ENCODE data around the gene CDK2.
"Not testable (repeated sequence)": the region's sequence is repeated elsewhere in the genome, so short reads cannot be mapped to it uniquely, and the experiment has no call there.

The CDK2 gene

DNA sequence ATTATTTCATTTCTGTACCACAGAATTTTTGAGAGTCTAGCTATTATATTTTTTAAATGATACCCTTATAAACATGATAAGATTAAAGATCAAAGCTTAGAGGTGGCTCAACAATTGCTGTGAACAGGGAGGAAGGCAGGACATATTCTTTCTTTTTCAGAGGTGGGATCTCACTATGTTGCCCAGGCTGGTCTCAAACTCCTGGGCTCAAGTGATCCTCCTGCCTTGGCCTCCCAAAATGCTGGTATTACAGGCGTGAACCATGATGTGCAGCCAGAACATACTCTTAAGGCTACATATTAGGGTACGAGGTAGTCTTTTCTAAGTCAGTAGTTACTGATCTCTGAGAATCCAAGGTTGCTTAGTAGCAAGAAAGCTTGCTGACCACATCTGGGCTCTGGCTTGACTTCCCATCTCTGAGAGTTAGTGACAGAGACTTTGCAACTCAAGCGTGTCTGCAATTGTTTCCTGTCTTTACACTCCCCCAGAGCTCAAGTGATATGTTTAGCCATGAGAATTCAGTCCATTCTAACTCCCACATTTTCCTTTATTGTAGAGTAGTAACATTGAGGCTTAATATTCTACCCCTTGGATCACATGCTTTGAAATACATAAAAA, 15.8 kb downstream of the CDK2 start:
- no peak for DNase-seq

DNA sequence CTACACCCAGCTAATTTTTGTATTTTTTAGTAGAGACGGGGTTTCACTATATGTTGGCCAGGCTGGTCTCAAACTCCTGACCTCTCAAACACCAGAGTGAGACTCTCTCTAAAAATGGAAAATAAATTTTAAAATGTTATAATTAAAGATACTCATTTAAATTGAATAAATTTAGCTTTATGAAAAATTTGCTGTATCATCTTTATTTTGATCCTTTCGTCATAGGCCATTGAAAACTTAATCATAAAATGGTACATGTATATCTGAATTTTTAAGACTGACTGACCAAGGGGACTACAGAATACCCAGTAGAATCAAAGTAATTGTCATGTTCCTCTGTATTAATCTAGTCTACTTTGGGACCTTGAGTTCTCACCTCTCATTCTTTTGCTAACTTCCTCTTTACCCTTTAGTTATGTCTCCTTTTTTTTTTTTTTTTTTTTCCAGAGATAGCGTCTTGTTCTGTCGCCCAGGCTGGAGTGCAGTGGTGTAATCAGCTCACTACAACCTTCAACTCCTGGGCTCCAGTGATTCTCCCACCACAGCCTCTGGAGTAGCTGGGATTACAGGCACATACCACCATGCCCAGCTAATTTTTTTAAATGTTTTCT, 16.7 kb downstream of the CDK2 start:
- no peak for DNase-seq

DNA sequence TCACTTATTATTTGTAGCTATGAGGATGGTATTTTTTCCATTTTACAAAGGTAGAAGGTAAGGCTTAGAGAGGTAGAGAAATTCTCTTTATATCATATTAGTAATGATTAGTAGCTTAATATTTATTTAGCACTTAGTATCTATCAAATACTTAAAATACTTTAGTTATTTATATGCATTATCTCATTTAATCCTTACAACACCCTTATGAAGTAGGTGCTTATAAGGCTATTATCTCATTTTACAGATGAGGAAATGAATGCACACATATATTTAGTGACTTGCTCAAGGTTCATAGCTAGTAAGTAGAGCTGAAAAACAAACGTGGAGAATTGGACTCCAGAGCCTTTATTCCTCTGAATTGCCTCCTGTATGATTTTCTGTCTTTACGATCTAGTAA, 18.2 kb downstream of the CDK2 start:
- DNase-seq = no peak

DNA sequence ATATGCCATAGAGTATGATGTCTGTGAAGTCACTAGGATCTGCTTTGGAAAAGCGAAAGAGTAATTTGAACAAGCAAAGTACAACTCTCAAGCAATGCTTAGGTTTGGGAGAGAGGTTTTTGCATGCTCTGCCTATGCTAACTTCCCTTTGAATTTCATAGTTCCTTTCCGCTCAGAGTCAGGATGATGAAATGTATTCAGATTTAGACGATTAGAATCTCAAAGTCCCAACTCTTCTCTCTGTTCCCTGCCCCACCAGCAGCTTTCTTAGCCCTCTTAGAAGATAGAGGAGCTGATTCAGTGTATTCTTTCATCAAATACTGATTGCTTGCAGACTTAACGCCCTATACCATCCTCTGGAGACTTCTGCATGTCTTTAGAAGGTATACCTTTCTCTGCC, 18.7 kb downstream of the CDK2 start:
- no peak for DNase-seq

DNA sequence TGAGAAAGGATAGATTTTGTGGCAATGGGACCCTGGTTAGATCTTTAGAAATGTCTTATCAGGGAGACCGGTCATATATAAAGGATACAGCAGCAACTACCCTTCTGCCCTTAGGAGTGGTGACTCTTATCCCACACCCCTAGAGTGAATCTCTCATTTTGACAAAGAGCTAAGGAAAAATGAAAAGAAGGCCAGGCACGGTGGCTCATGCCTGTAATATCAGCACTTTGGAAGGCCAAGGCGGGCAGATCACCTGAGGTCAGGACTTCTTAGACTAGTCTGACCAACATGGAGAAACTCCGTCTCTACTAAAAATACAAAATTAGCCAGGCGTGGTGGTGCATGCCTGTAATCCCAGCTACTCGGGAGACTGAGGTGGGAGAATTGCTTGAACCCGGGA, 19.3 kb downstream of the CDK2 start:
- not testable (repeated sequence) for DNase-seq

DNA sequence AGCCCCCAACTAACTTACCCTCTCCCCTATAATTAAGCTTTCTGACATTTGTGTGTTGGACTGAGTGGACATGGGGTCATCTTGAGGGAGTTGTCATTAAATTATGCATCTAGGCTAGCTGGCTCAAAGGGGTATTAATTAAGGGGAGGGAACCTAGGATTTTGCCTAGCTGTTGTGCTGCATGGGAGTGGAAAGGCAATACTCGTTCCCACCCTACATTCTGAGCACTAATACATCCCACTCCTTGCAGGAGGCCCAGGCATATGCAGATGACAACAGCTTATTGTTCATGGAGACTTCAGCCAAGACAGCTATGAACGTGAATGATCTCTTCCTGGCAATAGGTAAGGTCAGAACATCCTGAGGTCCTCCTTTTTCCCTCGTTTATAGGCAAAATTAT, 24.5 kb downstream of the CDK2 start:
- DNase-seq = no peak

DNA sequence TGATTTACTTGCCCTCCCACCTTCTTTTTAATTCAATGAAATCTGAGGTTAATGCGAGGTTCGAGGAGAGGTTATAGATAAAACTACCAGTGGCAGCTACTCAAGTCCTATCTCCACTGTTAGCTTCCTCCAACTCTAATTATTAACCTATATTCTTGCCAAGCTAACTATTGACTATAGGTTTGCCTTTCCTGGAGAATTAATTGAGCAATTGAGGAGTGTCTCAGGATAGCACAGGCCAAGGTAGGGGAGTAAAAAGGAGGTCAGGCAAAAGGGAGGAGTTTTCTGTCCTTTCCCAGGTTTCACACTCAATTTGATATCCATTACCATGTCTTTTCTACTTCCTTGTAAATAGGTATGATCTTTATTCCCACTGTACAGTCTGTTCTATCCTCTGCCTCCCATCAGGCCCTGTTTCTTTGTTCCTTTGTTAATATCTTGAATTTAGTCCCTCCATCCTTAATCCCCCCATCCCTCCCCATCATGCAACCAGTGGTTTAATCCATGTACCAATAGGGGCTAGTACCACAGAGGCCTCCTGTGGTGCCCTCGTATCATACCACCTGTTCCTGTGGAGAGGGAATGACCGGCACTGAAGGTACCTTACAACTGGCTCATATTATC, 26.7 kb downstream of the CDK2 start:
- no peak for DNase-seq

DNA sequence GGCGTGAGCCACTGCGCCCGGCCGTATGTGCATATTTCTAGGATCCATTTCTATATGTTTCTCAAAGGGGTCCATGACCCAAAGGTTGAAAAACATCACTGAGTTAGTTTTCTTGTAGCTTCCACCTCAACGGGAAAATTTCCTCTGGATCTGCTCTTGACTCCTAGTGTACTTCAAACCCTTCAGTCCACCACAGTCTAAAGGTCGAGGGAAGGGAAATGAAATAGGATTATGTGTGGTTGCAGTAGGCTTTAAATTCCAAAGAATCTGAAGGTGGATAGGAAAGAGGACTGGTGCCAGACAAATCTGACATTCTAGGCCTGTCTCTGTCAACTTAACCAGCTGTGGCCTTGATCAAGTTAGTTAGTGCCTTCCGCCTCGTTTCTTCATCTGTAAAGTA, 28.7 kb downstream of the CDK2 start:
- no peak for DNase-seq

DNA sequence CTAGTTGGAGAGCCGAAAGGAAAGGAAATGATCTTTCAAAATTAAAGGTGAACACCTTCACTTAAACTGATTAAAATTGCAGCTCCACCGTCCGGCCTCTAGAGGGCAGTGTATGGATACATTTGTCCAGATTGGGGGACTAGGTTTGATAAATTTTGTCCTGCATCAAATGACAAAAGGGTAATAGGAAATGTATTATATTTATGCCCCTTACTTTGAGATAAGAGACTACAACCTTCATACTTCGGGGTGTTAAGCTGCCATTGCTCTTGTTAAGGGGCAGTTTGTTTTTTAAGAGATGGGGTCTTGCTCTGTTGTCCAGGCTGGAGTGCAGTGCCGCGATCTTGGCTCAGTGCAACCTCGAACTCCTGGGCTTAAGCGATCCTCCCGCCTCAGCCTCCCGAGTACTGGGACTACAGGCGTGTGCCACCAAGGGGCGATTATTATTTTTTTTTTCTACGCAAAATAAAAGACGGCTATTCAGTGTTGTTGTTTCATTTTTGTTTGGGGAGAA, 29.6 kb downstream of the CDK2 start:
- peak; percentile 36 to 85 (median 84) for DNase-seq

DNA sequence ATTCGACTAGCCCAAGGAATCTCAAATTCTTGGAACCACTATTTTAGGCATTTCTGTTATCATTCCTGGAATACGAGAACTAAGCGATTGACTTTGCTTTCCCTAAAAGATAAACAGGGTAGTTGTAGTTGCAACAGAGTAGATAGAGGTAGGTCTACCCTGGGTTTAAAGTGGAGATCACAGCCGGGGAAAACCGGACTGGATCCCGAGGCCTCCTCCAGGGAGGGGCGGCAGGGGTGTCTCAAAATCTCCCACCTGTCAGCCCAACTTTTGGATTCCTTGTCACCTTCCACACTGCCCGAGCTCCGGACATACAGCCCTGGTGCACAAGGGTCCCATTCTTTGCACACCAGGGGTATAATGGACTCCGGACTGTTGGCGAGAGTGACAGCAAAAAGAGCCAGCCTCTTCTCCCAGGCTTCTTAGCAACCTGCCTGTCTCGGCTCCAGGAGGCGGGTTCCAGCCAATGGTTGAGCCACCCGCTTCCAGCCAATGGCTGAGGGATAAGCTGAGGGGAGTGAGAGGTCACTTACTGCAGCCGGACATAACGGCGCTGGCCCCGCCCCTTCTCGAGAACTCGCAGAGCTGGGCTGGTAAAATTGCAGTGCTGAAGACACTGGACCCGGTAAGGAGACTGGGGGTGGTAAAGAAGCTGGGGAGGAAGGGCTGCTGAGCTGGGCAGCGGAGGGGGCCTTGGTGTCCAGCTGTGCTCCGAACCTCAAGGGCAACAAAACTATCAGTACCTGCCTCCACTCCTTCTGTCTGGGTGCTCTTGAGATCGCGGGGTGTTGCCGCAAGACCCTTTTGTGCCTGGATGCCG, 30.3 kb downstream of the CDK2 start, which contains the start of gene SUOX:
SUOX (plus strand) TSS at position 562 of the 820 bp plus-strand sequence. CDS start 4,946 bp downstream, outside the sequence.
- DNase-seq = peak; percentile 90 to 96 (median 94)

DNA sequence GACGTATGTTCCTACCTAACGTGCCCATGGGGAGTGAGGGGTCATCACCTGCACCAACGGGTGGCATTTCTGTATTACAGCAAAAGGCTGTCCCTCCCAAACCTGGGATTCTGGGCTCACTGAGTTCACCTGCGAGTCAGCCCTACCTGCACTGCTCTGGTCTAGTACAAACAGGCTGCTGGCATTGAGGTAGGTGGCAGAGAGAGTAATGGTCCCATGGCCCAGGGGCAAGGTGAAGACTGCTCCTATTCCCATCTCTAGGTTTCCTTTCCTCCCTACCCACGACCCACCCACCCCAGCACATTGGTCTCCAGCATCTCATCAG, 30.9 kb downstream of the CDK2 start:
- no peak for DNase-seq

DNA sequence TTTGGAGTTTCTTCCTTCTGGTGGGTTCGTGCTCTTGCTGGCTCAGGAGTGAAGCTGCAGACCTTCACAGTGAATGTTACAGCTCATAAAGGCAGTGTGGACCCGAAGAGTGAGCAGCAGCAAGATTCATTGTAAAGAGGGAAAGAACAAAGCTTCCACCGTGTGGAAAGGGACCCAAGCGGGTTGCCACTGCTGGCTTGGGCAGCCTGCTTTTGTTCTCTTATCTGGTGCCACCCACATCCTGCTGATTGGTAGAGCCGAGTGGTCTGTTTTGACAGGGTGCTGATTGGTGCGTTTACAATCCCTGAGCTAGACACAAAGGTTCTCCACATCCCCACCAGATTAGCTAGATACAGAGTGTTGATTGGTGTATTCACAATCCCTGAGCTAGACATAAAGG, 32.9 kb downstream of the CDK2 start:
- DNase-seq = not testable (repeated sequence)

DNA sequence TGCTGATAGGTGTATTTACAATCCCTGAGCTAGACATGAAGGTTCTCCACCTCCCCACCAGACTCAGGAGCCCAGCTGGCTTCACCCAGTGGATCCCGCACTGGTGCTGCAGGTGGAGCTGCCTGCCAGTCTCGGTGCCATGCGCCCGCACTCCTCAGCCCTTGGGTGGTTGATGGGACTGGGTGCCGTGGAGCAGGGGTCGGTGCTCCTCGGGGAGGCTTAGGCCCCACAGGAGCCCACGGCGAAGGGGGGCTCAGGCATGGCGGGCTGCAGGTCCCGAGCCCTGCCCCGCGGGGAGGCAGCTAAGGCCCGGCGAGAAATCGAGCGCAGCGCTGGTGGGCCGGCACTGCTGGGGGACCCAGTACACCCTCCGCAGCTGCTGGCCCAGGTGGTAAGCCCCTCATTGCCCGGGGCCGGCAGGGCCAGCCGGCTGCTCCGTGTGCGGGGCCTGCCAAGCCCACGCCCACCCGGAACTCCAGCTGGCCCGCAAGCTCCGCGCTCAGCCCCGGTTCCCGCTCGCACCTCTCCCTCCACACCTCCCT, 33.4 kb downstream of the CDK2 start:
- not testable (repeated sequence) for DNase-seq

DNA sequence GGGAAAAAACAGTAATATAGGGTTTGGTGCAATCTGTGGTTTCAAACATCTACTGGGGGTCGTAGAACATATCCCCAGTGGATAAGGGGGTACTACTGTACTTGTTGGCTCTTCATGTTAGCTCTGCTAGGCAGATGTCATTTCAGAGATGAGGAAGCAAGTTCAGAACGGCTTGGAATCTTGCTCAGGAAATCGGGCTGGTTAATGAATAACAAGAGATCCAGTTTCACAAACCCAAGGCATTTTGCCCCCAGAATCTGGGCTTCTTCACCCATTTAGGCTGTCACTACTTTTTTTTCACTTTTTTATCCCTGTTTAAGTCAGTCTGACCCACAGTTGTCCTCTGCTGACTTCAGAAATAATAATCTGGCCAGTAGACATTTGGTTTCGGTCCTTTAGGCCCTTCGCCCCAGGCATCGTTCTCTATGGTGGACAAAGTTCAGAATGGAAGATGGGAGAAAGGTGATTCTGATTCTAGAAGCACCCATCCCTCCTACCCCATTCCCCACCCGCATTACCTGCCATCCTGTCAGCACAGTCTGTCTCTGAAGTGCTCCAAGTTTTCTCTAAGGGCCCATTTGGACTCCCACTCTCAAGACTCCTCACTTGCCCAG, 35.0 kb downstream of the CDK2 start:
- DNase-seq = no peak

DNA sequence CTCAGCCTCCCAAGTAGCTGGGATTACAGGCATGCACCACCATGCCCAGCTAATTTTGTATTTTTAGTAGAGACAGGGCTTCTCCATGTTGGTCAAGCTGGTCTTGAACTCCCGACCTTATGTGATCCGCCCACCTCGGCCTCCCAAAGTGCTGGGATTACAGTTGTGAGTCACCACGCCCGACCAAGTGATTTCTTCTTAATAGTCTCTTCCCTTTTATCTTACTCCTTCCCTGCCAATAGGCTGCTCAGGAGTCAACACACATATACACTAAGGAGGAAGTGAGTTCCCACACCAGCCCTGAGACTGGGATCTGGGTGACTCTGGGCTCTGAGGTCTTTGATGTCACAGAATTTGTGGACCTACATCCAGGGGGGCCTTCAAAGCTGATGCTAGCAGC, 36.7 kb downstream of the CDK2 start:
- DNase-seq = not testable (repeated sequence)

DNA sequence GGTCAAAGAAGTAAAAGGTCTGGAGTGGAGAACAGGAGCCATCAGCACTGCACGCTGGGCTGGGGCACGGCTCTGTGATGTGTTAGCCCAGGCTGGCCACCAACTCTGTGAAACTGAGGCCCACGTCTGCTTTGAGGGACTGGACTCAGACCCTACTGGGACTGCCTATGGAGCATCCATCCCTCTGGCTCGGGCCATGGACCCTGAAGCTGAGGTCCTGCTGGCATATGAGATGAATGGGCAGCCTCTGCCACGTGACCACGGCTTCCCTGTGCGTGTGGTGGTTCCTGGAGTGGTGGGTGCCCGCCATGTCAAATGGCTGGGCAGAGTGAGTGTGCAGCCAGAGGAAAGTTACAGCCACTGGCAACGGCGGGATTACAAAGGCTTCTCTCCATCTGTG, 37.6 kb downstream of the CDK2 start:
- DNase-seq = no peak

DNA sequence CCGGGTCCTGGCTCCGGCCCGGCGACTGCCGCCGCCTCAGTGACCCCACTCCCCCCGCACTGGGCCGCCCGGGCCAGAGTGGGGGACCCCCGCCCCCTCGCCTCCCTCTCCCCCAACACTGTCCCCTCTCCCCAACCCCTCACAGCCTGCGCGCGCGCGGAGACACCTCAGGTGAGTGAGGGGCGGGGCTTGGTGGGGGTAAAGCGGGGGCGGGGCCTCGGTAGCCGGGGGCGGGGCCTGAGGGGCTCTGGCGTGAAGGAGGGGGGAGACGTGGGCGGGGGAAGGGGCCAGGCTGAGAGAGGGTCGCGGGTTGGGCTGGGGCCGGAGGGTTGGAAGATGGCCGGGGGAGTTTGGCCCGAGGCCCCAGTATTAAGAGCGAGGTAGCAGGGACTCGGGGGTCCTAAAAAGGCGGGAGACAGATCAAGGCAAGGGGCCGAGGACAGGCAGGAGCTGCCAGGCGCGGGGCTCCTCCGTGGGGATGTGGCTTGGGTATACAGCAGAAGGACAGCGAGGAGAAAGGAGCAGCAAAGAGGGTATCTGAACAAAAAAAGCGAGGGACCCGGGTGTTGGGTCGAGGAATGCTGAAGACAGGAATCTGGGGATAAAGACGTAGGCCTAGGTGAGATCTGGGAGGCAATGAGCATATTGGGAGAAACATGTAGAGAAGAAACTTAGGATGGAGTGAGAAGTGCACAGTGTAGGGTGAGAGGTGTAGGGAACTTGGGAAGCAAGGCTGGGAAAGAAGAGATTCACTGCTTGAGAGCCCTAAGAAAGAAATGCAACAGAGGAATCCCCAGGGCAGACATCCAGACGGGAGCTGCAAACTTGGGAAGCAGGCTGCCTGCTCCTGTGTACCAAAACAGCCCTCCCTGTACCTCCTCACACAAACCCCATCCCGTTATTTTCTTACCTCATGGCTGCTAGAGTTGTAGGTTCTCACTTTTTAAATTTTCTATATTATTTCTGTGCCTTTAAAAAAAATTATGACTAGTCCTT, 41.2 kb downstream of the CDK2 start:
- peak; percentile 80 to 93 (median 93) for DNase-seq

DNA sequence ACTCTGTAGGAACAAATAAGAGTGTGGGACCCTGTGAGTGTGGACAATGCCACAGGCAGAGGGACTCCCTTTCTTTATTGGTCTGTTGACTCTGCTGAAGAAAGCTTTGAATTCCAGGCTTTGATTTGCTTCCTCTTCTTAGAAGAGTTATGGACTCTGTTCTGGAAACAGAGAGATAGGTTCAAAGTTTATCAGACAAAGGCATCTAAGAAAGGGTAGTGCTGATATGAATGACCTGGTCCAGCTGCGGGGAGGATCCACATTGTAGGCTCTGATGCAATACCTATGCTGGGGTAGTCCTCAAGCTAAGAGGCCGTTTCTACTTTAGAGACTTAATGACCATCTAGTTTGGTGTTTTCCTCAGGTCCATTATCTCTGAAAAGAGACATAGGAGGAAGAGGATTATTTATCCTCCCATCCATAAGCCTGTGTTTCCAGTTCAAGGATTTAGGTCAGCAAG, 43.5 kb downstream of the CDK2 start:
- DNase-seq = no peak

DNA sequence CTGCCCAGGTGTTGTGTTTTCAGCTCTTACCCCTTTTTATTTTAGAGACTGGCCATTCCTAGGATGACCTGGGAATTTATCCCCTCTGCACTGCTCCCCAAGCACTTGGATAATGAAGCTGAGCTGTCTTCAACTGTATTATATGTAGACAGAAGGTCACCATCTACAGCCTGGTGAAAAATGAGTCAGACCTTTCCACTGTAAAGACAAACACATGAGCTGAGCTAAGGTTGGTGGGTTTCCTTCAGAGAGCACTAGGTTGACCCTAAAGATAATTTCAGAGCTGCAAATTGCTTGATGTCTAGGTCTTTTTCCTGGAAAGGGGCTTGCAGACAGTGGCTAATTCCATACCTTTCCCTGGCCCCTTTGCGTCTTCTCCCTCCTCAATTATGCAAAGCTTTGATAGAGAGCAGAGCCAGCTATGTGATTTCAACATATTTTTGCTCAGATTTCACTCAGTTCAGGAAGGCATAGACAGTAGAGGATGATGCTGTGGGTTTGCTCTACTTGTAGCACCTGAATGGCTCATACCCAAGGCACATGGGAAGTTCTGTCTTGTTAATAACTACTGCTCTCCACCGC, 45.0 kb downstream of the CDK2 start:
- DNase-seq = no peak

DNA sequence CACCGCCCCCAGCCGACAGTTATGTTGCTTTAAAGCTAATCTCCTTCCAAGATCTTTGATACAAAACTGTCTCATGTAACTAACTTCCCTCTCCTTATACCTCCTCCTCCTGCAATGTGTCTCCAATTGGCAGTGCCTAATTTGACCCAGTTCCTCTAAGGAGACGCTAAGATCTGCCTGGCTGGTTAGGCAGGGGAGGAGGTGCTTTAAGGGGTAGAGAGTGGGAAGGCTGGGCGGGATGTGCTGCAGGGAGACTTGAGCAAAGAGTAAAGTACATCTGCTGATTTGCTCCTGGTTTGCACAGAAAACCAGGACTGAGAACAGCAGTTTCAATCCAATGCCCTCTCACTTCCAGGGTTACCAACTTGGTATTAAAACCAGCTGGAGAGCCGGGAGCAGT, 46.9 kb downstream of the CDK2 start:
- DNase-seq = no peak

DNA sequence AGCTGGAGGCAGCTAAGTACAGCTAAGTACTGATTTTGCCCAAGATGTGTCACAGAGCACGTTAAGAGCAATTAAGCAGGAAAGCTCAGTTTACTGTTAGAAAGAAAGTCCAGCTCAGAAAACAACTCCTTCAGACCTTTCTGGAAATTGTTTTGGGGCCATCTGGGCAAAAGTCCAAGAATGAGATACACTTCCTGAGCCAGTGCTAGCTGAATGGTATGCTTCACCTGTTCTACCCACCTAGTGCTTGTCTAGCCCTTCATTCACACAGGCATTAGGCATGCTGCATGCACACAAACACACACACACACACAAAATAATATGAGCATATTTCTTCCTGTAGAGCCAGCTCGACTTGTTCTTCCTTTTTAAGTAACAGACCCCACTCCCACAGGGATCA, 47.6 kb downstream of the CDK2 start:
- no peak for DNase-seq

All from NCI-H1417 (cell line).